Endodermal cell (in vitro differentiated cells): ENCODE results near the gene HTR3E. TPM values are rescaled to one million over a fixed set of nuclear protein-coding genes. Genes with fewer than 3 reads are reported as not detected.

Source experiments
- DNase-seq: peaks from one replicate; pipeline ENCODE4 v3.0.0-alpha.2; 2017
- H3K27ac ChIP-seq: 2 replicates; pipeline ENCODE4 v1.5.1; 2013; ENCODE audit warnings: mild to moderate bottlenecking, low read depth, low read length, moderate library complexity
- H3K27me3 ChIP-seq: 2 replicates; pipeline ENCODE4 v1.6.1; 2013; ENCODE audit warnings: mild to moderate bottlenecking, low read length, moderate library complexity; ENCODE audit not compliant: insufficient read depth, control insufficient read depth, poor library complexity, severe bottlenecking
- H3K36me3 ChIP-seq: 2 replicates; pipeline ENCODE4 v1.7.0; 2013; ENCODE audit warnings: mild to moderate bottlenecking, low read length, moderate library complexity; ENCODE audit not compliant: control insufficient read depth, insufficient read depth
- H3K4me1 ChIP-seq: one replicate; pipeline ENCODE4 v1.7.0; 2013; ENCODE audit warnings: low read length; ENCODE audit not compliant: control insufficient read depth, insufficient read depth
- H3K4me3 ChIP-seq: 2 replicates; pipeline ENCODE4 v1.5.1; 2013; ENCODE audit warnings: mild to moderate bottlenecking, low read length, moderate library complexity
- H3K9ac ChIP-seq: 2 replicates; pipeline ENCODE4 v1.6.1; 2013; ENCODE audit warnings: mild to moderate bottlenecking, low read length, moderate library complexity; ENCODE audit not compliant: poor library complexity, severe bottlenecking; ENCODE audit errors: extremely low read depth
- H3K9me3 ChIP-seq: 2 replicates; pipeline ENCODE4 v1.6.1; 2013; ENCODE audit warnings: mild to moderate bottlenecking, low read length, moderate library complexity; ENCODE audit not compliant: control insufficient read depth
- H3K27ac Mint-ChIP-seq: 2 replicates; pipeline ENCODE4 v1.8.0; 2020; ENCODE audit warnings: mixed read lengths
- H3K27me3 Mint-ChIP-seq: 2 replicates; pipeline ENCODE4 v1.8.0; 2021; ENCODE audit warnings: mild to moderate bottlenecking, mixed read lengths; ENCODE audit not compliant: insufficient read depth
- H3K36me3 Mint-ChIP-seq: 2 replicates; pipeline ENCODE4 v1.8.0; 2020; ENCODE audit warnings: low read depth, mixed read lengths
- H3K4me1 Mint-ChIP-seq: 2 replicates; pipeline ENCODE4 v1.8.0; 2020; ENCODE audit warnings: mixed read lengths
- H3K4me3 Mint-ChIP-seq: 2 replicates; pipeline ENCODE4 v1.8.0; 2020; ENCODE audit warnings: mild to moderate bottlenecking, moderate library complexity, mixed read lengths
- H3K9me3 Mint-ChIP-seq: 2 replicates; pipeline ENCODE4 v1.8.0; 2020; ENCODE audit warnings: mild to moderate bottlenecking, mixed read lengths
- CTCF ChIP-seq: fragments of 200-600 bp; sonication (generic); conservative IDR thresholded peaks from 2 replicates; pipeline ENCODE4 v1.5.0; 2021; ENCODE audit warnings: antibody characterized with exemption, mild to moderate bottlenecking
- WGBS, 2 experiments: methylation state at CpG; one replicate each; pipeline versions ENCODE4 v1.1.5 to v1.1.7; 2013; ENCODE audit warnings: missing lambda C conversion rate in 2 of 2, mixed read lengths in 1 of 2; ENCODE audit not compliant: insufficient coverage in 1 of 2, insufficient read length in 1 of 2; 5-methylcytosine and 5-hydroxymethylcytosine counted together
- total RNA-seq, 2 donors: library from RNA; stranded (reverse); fragmentation: NEBNext Ultra II Directional in 1 of 2; extraction: Animal tissue kit (Norgen Biotek cat#: 25700) in 1 of 2; gene quantifications; 2 replicates in 1 of 2; 3 replicates in 1 of 2; pipeline ENCODE4 v1.2.1, GENCODE V29; 2021

The HTR3E gene
- total RNA-seq, 2 donors from 2014 or later, result not detected

- peaks cover 7% of the 10 kb centered on the region for H3K27me3 Mint-ChIP-seq
- no peak overlapping the region for H3K4me3 Mint-ChIP-seq
- H3K4me3 ChIP-seq, result no peak overlapping the region
- no peaks in the 10 kb centered on the region for H3K36me3 ChIP-seq
- H3K27ac ChIP-seq, result no peak overlapping the region
- DNase-seq, result no peak
- H3K9me3 ChIP-seq, result peaks cover 10% of the 10 kb centered on the region
- no peaks in the 10 kb centered on the region for H3K36me3 Mint-ChIP-seq
- H3K27me3 ChIP-seq, result peaks cover 15% of the 10 kb centered on the region
- 85 to 93% methylated on average over 4 to 6 of the region's 6 CpGs for WGBS, 2 experiments
- no peak for TF ChIP-seq CTCF
- no peaks in the 10 kb centered on the region for H3K4me1 ChIP-seq
- H3K4me1 Mint-ChIP-seq, result no peaks in the 10 kb centered on the region
- no peak overlapping the region for H3K9ac ChIP-seq
- peaks cover 8% of the 10 kb centered on the region for H3K9me3 Mint-ChIP-seq
- no peak overlapping the region for H3K27ac Mint-ChIP-seq
Observed at GRCh38 chr3:184097556-184097955, 692 bp downstream of the HTR3E start.

DNA sequence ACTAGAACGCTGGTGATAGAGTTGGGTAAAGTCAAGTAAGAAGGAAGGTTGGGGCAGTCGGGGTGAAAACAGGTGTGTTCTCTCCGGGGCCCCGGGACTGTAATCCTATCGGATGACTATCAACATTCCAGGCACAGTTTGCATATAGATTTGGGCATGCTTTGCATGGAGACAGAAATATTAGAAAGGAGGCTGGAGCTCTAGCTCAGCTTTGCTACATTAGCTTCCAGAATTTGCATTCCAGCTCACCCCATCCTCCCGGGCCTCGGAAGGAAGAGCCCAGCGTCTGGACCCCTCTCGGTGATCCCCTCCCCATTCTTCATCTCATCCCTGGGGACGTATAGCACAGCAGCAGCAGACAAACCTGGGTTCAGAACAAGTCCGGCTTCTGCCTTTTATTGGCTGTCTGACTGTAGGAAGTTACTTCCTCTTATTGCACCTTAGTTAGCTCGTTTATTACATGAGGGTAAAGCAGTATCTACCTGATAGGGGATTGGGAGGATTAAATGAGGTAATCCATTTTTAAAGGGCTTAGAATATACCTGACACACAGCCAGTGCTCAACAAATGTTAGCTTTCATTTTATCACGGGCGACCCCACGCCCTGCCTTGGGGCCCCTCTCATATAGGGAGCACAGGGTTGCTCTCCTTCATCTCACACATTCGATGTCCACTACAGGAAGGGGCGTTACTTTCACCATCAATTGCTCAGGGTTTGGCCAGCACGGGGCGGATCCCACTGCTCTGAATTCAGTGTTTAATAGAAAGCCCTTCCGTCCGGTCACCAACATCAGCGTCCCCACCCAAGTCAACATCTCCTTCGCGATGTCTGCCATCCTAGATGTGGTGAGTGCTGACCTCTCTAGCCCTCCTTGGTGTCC lies 3.2 kb downstream of the HTR3E start:
- DNase-seq, result no peak
- Histone ChIP-seq H3K36me3 (no peaks in the 10 kb centered on the region), H3K9ac (no peak overlapping the region), H3K4me1 (no peaks in the 10 kb centered on the region), H3K9me3 (no peaks in the 10 kb centered on the region), H3K4me3 (no peak overlapping the region), H3K27ac (no peak overlapping the region), H3K27me3 (peaks cover 15% of the 10 kb centered on the region)
- Mint-ChIP-seq H3K9me3 (no peaks in the 10 kb centered on the region), H3K4me1 (no peaks in the 10 kb centered on the region), H3K4me3 (no peak overlapping the region), H3K27me3 (peaks cover 7% of the 10 kb centered on the region), H3K27ac (no peak overlapping the region), H3K36me3 (no peaks in the 10 kb centered on the region)
- no peak for TF ChIP-seq CTCF
- 86 to 90% methylated on average over 21 to 24 of the region's 24 CpGs for WGBS, 2 experiments

GRCh38 chr3:184110316-184110725 lies 13.5 kb downstream of the HTR3E start:
- H3K27me3 Mint-ChIP-seq, result no peaks in the 10 kb centered on the region
- no peaks in the 10 kb centered on the region for H3K9me3 ChIP-seq
- no peak for TF ChIP-seq CTCF
- DNase-seq, result peak; percentile 57
- H3K27ac ChIP-seq, result no peak overlapping the region
- H3K36me3 Mint-ChIP-seq, result no peaks in the 10 kb centered on the region
- 68 to 74% methylated on average over 5 to 7 of the region's 7 CpGs for WGBS, 2 experiments
- no peaks in the 10 kb centered on the region for H3K4me1 ChIP-seq
- no peak overlapping the region for H3K4me3 ChIP-seq
- H3K4me3 Mint-ChIP-seq, result no peak overlapping the region
- no peak overlapping the region for H3K9ac ChIP-seq
- H3K9me3 Mint-ChIP-seq, result no peaks in the 10 kb centered on the region
- no peaks in the 10 kb centered on the region for H3K4me1 Mint-ChIP-seq
- no peaks in the 10 kb centered on the region for H3K36me3 ChIP-seq
- no peak overlapping the region for H3K27ac Mint-ChIP-seq
- no peaks in the 10 kb centered on the region for H3K27me3 ChIP-seq
